GM08714 (cell line): Measurements from ENCODE around the gene BIK.

Experiments used
- H3K4me3 ChIP-seq: fragments of 200-500 bp; sonication (Bioruptor generic); 2 replicates; pipeline ENCODE4 v1.5.1; 2014; ENCODE audit warnings: mild to moderate bottlenecking, low read length, inconsistent platforms
- ZNF274 ChIP-seq: IDR thresholded peaks from 2 replicates; pipeline ENCODE4 v1.6.1; 2012; ENCODE audit warnings: mild to moderate bottlenecking, low read depth, low read length

BIK gene

DNA sequence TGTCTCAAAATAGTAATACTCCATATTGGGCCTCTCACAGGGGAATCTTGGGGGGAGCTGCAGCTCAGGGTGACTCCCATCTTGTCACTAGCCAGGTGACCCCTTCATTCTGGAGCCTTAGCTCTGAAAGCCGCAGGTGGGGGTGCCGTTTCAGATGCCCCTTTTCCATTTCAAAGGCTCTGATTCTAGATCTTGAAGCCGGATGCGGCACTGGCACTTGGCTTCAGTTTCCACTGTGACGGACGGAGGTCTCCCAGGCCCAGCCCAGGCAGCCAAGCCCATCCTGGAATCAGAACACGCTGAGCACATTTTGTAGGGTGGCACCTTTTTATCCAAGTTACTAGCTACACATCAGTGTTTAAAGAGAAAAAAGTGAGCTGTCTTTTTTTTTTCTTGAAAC lies 6.4 kb downstream of the BIK start:
- TF ChIP-seq ZNF274, result no peak

GRCh38 chr22:43118024-43118849 lies 7.7 kb downstream of the BIK start:
- TF ChIP-seq ZNF274, result no peak
- no peak overlapping the region for H3K4me3 ChIP-seq

More for the DNA sequence above, 6.4 kb downstream of the BIK start:
- H3K4me3 ChIP-seq, result no peak overlapping the region

DNA sequence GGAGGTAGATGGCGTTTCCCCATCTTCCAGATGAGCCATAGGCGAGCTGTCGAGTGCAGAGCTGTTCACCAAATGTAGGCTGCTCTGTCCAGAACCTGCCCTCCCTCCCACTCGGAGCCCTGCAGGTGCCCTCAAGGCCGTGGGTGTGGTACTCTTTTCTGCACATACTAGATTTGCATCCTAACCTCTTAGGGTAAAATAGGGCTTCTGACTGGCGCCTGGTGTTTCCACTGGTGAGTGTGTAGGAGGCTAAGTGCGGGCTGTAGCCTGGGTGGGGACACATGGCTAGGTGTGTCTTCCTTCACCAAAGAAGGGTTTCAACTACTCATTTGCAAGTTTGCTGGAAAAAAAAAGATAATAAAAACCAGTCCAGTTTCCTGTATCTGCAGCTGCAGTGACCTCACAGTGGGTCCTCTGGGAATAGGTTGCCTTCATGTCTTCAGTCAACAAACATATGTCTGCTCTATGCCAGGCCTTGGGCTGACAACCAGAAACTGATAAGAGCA lies 8.5 kb downstream of the BIK start:
- H3K4me3 ChIP-seq, result no peak overlapping the region
- no peak for TF ChIP-seq ZNF274

DNA sequence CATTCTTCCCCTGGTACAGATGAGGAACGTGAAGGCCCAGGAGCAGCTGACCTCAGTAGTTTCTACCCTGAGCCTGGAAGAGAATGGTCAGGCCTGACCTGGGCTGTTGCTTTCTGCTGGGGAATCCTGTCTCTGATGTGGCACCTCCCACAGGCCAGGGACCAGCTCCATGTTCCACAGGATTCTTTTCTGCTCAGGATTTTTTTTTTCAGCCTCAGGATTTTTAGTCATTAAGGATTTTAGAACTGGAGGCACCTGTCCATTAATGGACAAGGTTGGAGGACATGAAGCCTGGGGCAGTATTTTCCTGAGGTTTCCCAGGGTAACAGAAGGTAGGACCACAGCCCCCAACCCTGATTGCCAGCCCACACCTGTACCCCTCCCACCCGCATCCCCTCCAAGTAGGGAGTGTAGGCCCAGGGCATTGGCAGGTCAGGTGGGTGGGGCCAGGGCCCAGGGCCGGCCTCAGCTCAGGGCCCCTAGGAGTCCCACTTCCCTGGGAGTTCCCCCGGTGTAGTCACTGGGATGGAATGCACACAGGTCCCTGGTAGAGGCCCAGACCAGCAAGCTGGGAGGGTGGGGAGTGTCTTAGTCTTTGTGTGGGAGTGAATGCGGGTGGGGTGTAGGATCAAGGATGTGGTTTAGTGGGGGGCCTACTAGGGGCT lies 16.1 kb downstream of the BIK start:
- no peak overlapping the region for H3K4me3 ChIP-seq
- no peak for TF ChIP-seq ZNF274

- H3K4me3 ChIP-seq, result no peak overlapping the region
- TF ChIP-seq ZNF274, result no peak
These were observed 16.8 kb downstream of the BIK start for GRCh38 chr22:43127166-43127908.

- H3K4me3 ChIP-seq, result no peak overlapping the region
These were observed 17.6 kb downstream of the BIK start for GRCh38 chr22:43128116-43128515.

GRCh38 chr22:43128928-43129424 lies 18.4 kb downstream of the BIK start:
- TF ChIP-seq ZNF274, result no peak
- no peak overlapping the region for H3K4me3 ChIP-seq

More at GRCh38 chr22:43128116-43128515, 17.6 kb downstream of the BIK start:
- TF ChIP-seq ZNF274, result no peak

GRCh38 chr22:43129426-43130425 lies 19.2 kb downstream of the BIK start:
- no peak for TF ChIP-seq ZNF274
- H3K4me3 ChIP-seq, result no peak overlapping the region

DNA sequence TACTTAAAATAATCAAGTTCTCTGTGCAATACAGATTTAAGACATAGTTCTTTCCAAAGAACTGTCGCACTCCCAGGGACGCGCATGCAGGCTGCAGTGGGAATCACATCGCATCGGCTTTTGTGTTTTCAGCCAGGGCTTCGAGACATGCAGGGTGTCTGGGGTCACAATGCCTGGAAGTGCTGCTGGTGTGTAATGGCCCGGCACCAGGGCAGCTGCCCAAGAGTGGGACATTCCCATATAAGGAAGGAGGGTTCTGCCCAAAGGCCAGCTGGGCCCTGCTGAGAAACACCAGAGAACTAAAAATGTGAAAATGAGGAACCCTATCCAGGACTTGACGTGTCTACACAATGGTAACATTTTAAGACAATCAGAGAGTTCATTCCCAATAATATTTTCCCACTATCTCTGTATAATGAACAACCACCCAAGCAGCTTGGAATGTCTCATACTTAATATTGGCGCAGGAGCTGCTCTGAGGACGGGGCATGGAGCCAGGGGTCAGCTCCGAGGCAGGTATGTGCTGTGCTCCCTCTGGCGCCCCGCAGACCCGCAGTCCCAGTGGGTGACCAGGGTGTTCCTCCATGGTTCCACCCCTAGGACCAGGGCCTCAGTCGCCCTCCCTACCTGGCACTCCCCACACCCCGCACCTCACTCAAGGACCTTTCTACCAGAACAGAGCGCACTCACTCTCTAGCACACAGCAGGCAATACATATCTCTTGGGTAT lies 21.4 kb downstream of the BIK start:
- H3K4me3 ChIP-seq, result no peak overlapping the region
- no peak for TF ChIP-seq ZNF274

DNA sequence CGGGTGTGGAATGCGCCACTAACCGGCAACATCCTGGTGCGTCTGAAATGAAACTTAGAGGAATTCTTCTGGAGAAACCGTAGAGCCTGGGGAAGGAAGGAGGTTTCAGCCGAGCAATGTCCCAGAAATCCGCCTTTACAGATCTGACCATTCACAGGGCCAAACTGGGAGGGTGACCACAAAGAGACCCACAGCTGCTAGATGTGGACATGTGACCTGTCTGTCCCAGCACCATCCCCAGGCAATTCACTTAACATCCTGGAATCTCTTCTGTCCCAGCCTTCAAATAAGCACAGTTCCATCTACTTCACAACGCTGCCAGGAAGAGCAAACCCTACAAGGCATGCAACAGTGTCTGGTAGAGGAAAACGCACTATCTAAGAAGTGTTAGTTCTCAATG lies 22.9 kb downstream of the BIK start:
- no peak for TF ChIP-seq ZNF274
- H3K4me3 ChIP-seq, result no peak overlapping the region

DNA sequence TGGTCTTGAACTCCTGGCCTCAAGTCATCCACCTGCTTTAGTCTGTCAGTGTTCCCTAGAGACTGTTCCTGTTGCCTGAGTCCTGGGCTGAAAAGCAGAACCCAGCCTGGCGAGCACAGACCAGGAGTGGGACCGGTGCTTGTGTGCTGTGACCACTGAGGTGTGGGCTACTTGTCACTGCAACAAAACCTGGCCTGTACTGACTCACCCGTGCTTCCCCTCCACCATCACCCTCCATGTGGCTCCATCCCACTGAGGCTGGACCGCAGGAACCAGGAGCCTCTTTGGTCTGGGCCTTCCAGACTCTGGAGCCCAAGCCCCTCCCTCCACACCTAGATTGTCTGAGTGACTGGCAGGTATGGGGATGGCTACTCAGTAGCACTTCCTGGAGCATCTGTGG lies 24.0 kb downstream of the BIK start:
- no peak overlapping the region for H3K4me3 ChIP-seq
- TF ChIP-seq ZNF274, result no peak

DNA sequence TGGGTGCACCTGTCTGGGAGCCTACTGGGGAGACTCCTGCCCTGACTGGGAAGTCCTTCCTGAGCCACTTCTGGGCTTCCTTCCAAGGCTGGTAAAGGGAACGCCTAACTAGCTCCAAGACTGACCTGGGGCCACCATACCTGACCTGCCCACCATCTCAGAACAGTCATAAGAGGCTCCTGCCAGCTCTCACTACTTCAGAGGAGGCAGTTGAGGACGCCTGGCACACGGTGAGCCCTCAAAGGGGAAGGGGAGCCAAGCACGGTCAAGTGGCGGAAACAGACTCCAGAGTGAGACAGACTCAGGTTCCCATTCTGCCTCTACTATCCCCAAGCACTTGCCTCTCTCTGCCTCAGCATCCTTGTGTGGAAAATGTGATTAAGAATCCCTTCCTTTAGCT lies 25.0 kb downstream of the BIK start:
- TF ChIP-seq ZNF274, result no peak
- H3K4me3 ChIP-seq, result no peak overlapping the region
